ENCODE results near the gene TRAPPC10. TPM values are rescaled to one million over a fixed set of nuclear protein-coding genes. Genes with fewer than 3 reads are reported as not detected.
"Not testable (repeated sequence)": the region's sequence is repeated elsewhere in the genome, so short reads cannot be mapped to it uniquely, and the experiment has no call there.

The TRAPPC10 gene
- total RNA-seq, 4 donors from 2014 or later = 17.8 to 58.1 (median 32.4) TPM

GRCh38 chr21:44153214-44153888, 141.2 kb downstream of the TRAPPC10 start:
- not testable (repeated sequence) for H3K27ac ChIP-seq, H3K4me1 ChIP-seq, H3K36me3 ChIP-seq, ATAC-seq, H3K27me3 ChIP-seq, H3K4me3 ChIP-seq, H3K9me3 ChIP-seq
- no CpG with 5 or more reads among the region's 21 CpGs for WGBS, 2 donors (ENCODE audit: low coverage in 1 of 2)

- H3K9me3 ChIP-seq, H3K27ac ChIP-seq, H3K4me1 ChIP-seq, H3K4me3 ChIP-seq, ATAC-seq, H3K27me3 ChIP-seq, H3K36me3 ChIP-seq: not testable (repeated sequence)
- WGBS, 2 donors (ENCODE audit: low coverage in 1 of 2) = no CpG with 5 or more reads among the region's 17 CpGs
Measured at GRCh38 chr21:44153889-44154228, 141.8 kb downstream of the TRAPPC10 start.

- H3K4me3 ChIP-seq, H3K9me3 ChIP-seq, H3K27me3 ChIP-seq, H3K4me1 ChIP-seq, H3K36me3 ChIP-seq, H3K27ac ChIP-seq: not testable (repeated sequence)
- WGBS, 2 donors (ENCODE audit: low coverage in 1 of 2) = no CpG with 5 or more reads among the region's 20 CpGs
- ATAC-seq = peak; percentile 74
Measured at GRCh38 chr21:44154816-44155230, 142.7 kb downstream of the TRAPPC10 start.

- no CpG with 5 or more reads among the region's 38 CpGs for WGBS, 2 donors (ENCODE audit: low coverage in 1 of 2)
- H3K36me3 ChIP-seq, H3K4me1 ChIP-seq, H3K9me3 ChIP-seq, ATAC-seq, H3K27me3 ChIP-seq, H3K27ac ChIP-seq, H3K4me3 ChIP-seq: not testable (repeated sequence)
Measured at GRCh38 chr21:44155231-44155993, 143.3 kb downstream of the TRAPPC10 start.

- not testable (repeated sequence) for H3K9me3 ChIP-seq, ATAC-seq, H3K27me3 ChIP-seq, H3K27ac ChIP-seq, H3K4me1 ChIP-seq, H3K36me3 ChIP-seq, H3K4me3 ChIP-seq
- WGBS, 2 donors (ENCODE audit: low coverage in 1 of 2) = no CpG with 5 or more reads among the region's 8 CpGs
Measured at GRCh38 chr21:44155994-44156380, 143.9 kb downstream of the TRAPPC10 start.

Small RNA genes lying within 50 kb of the gene (small RNA-seq; reads per million reads assigned to genes)
- 0 reads per million in 4 donors for gene RNU6-1150P

Other genes starting within 250 kb of the TRAPPC10 start
- 10 to 100 TPM in 3 of 4 donors, 1 to 10 TPM in 1; 8.9 to 22.2 (median 10.1) TPM for gene CSTB, start 236.0 kb upstream of the TRAPPC10 start, total RNA-seq
- gene RRP1, start 222.7 kb upstream of the TRAPPC10 start, total RNA-seq = 10 to 100 TPM; 19.0 to 25.2 (median 20.8) TPM
- gene AGPAT3, start 147.1 kb upstream of the TRAPPC10 start, total RNA-seq = 10 to 100 TPM; 27.1 to 46.9 (median 32.2) TPM
- 1 to 10 TPM; 3.4 to 9.2 (median 6.1) TPM for gene PWP2, start 95.1 kb downstream of the TRAPPC10 start, total RNA-seq
- gene GATD3, start 121.4 kb downstream of the TRAPPC10 start, total RNA-seq = 10 to 100 TPM in 2 of 4 donors, 1 to 10 TPM in 2; 6.1 to 35.6 (median 9.5) TPM
- gene ICOSLG, start 228.6 kb downstream of the TRAPPC10 start, total RNA-seq = 1 to 10 TPM in 2 of 4 donors, under 1 TPM in 2; 0.40 to 1.9 (median 0.80) TPM
- not detected for gene DNMT3L, start 249.6 kb downstream of the TRAPPC10 start, total RNA-seq